Nephron progenitor cell (in vitro differentiated cells): ENCODE measurements around the gene RNF208.

Experiments
- DNase-seq: peaks from one replicate; pipeline ENCODE4 v3.0.0; 2021
- H3K27ac Mint-ChIP-seq: 2 replicates; pipeline ENCODE4 v1.8.0; 2021; ENCODE audit warnings: mild to moderate bottlenecking, moderate library complexity, mixed read lengths
- H3K27me3 Mint-ChIP-seq: 2 replicates; pipeline ENCODE4 v1.8.0; 2021; ENCODE audit warnings: mild to moderate bottlenecking, low read depth, mixed read lengths; ENCODE audit not compliant: poor library complexity
- H3K36me3 Mint-ChIP-seq: 2 replicates; pipeline ENCODE4 v1.8.0; 2021; ENCODE audit warnings: low read depth, mixed read lengths
- H3K4me1 Mint-ChIP-seq: 2 replicates; pipeline ENCODE4 v1.8.0; 2021; ENCODE audit warnings: mixed read lengths
- H3K4me3 Mint-ChIP-seq: 2 replicates; pipeline ENCODE4 v1.8.0; 2021; ENCODE audit warnings: mild to moderate bottlenecking, moderate library complexity, mixed read lengths
- H3K9me3 Mint-ChIP-seq: 2 replicates; pipeline ENCODE4 v1.8.0; 2021; ENCODE audit warnings: mild to moderate bottlenecking, moderate library complexity, mixed read lengths
- TF ChIP-seq, protein P1 (sequence below): fragments of 200-600 bp; sonication (generic); IDR thresholded peaks from 2 replicates; pipeline ENCODE4 v1.5.0; 2021; ENCODE audit warnings: antibody characterized with exemption

Gene RNF208

DNA sequence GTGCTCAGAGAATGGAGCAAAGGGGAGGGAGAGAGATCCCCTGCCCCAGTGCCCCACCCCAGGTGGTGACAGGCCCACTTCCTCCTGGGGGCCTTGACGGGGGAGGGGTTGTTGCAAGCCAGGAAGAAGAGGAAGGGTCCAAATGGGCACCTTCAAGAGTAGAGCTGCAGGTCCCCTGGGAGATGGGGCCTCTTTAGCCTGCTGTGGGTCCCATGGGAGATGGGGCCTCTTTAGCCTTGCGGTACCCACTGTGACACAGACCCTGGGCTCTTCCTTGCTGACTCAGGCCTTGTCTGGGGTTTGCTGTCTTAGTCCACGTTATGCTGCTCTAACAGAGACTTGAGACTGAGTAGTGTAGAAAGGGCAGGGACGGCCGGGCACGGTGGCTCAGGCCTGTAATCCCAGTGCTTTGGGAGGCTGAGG lies 45.9 kb upstream of the RNF208 start:
- Mint-ChIP-seq H3K9me3 (no peaks in the 10 kb centered on the region), H3K4me1 (peaks cover 7% of the 10 kb centered on the region), H3K36me3 (peaks cover 22% of the 10 kb centered on the region), H3K27ac (no peak overlapping the region), H3K4me3 (no peak overlapping the region), H3K27me3 (no peaks in the 10 kb centered on the region)
- TF ChIP-seq, protein P1, sequence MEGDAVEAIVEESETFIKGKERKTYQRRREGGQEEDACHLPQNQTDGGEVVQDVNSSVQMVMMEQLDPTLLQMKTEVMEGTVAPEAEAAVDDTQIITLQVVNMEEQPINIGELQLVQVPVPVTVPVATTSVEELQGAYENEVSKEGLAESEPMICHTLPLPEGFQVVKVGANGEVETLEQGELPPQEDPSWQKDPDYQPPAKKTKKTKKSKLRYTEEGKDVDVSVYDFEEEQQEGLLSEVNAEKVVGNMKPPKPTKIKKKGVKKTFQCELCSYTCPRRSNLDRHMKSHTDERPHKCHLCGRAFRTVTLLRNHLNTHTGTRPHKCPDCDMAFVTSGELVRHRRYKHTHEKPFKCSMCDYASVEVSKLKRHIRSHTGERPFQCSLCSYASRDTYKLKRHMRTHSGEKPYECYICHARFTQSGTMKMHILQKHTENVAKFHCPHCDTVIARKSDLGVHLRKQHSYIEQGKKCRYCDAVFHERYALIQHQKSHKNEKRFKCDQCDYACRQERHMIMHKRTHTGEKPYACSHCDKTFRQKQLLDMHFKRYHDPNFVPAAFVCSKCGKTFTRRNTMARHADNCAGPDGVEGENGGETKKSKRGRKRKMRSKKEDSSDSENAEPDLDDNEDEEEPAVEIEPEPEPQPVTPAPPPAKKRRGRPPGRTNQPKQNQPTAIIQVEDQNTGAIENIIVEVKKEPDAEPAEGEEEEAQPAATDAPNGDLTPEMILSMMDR, result no peak
- no peak for DNase-seq

- peaks cover 29% of the 10 kb centered on the region for H3K36me3 Mint-ChIP-seq
- H3K4me3 Mint-ChIP-seq, result no peak overlapping the region
- no peak for DNase-seq
- no peaks in the 10 kb centered on the region for H3K27me3 Mint-ChIP-seq
- H3K27ac Mint-ChIP-seq, result no peak overlapping the region
- peaks cover 7% of the 10 kb centered on the region for H3K4me1 Mint-ChIP-seq
- H3K9me3 Mint-ChIP-seq, result peaks cover 1% of the 10 kb centered on the region
- TF ChIP-seq, protein P1, result no peak
These were observed 44.8 kb upstream of the RNF208 start for GRCh38 chr9:137266585-137267453.

GRCh38 chr9:137266162-137266527 lies 44.1 kb upstream of the RNF208 start:
- H3K9me3 Mint-ChIP-seq, result peaks cover 6% of the 10 kb centered on the region
- peaks cover 7% of the 10 kb centered on the region for H3K4me1 Mint-ChIP-seq
- TF ChIP-seq, protein P1, result no peak
- H3K27me3 Mint-ChIP-seq, result no peaks in the 10 kb centered on the region
- H3K36me3 Mint-ChIP-seq, result peaks cover 31% of the 10 kb centered on the region
- no peak overlapping the region for H3K27ac Mint-ChIP-seq
- no peak overlapping the region for H3K4me3 Mint-ChIP-seq
- no peak for DNase-seq

DNA sequence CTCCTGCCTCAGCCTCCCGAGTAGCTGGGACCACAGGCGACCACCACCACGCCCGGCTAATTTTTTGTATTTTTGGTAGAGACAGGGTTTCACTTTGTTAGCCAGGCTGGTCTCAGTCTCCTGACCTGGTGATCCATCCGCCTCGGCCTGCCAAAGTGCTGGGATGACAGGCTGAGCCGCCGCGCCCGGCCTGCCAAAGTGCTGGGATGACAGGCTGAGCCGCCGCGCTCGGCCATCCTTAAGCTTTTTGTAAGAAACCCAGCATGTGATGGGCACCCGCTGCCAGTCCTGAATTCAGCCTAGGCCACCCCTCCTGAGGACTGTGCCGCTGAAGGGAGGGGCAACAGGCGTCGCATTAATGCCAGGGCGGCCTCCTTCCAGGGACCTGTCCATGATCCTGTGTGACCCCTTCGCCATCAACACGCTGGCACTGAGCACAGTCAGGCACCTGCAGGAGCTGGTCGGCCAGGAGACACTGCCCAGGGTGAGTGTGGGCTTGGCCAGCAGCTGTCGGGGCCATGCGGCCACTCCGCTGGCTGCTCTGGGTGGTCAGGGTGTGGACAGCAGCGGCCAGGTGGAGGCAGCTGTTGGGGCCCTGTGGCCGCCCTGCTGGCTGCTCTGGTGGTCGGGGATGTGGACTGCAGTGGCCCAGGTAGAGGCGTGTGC lies 43.6 kb upstream of the RNF208 start:
- Mint-ChIP-seq H3K9me3 (peaks cover 6% of the 10 kb centered on the region), H3K27ac (no peak overlapping the region), H3K4me1 (peaks cover 7% of the 10 kb centered on the region), H3K36me3 (peaks cover 35% of the 10 kb centered on the region), H3K4me3 (no peak overlapping the region), H3K27me3 (no peaks in the 10 kb centered on the region)
- no peak for DNase-seq
- TF ChIP-seq, protein P1, result no peak

DNA sequence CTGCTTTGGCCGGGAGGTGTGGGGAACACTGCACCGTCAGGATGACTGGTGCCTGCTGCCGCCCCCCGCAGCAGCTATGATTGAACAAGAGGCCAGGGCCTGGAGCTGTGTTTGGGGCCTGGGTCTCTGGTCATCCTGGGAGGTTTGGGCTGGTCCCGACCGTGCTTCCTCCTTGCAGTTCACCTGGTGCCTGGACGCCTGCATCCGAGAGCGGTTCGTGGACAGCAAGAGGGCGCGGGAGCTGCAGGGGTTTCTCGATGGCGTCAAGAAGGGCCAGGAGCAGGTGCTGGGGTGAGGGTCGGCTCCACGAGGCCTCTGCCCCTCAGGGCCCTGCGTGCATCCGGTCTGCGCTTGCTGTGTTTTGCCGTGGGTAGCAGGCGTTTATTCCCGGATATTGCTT lies 42.0 kb upstream of the RNF208 start:
- Mint-ChIP-seq H3K27me3 (no peaks in the 10 kb centered on the region), H3K4me3 (no peak overlapping the region), H3K9me3 (peaks cover 6% of the 10 kb centered on the region), H3K36me3 (peaks cover 30% of the 10 kb centered on the region), H3K4me1 (peaks cover 7% of the 10 kb centered on the region), H3K27ac (no peak overlapping the region)
- TF ChIP-seq, protein P1, result no peak
- DNase-seq, result no peak
